Keratinocyte (primary cell): ENCODE results near the gene STPG2.

ENCODE experiments used
- CTCF ChIP-seq, 3 experiments: IDR thresholded peaks in 1 of 3; conservative IDR thresholded peaks in 1 of 3; optimal IDR thresholded peaks in 1 of 3; 2 replicates in 2 of 3; 3 replicates in 1 of 3; pipeline versions ENCODE3 to v1.5.1; 2011; ENCODE audit warnings: low read length in 3 of 3, mild to moderate bottlenecking in 3 of 3, moderate library complexity in 2 of 3, control low read depth in 1 of 3, inconsistent platforms in 1 of 3; ENCODE audit not compliant: insufficient read depth in 2 of 3; ENCODE audit errors: extremely low read depth in 1 of 3
- EZH2 ChIP-seq: IDR thresholded peaks from one replicate; pipeline ENCODE4 v1.6.1; 2012; ENCODE audit warnings: inconsistent platforms, mild to moderate bottlenecking, low read length, moderate library complexity

GRCh38 chr4:97917115-97917514 lies 226.2 kb downstream of the STPG2 start:
- TF ChIP-seq CTCF (optimal IDR thresholded peaks at IDR 0.05 in 1 of 3, IDR thresholded peaks at IDR 0.05 in 1 of 3, conservative IDR thresholded peaks at IDR 0.05 in 1 of 3; ENCODE audit: extremely low read depth in 1 of 3, insufficient read depth in 2 of 3, low read length in 3 of 3) (no peak), EZH2 (no peak)
